ENCODE measurements around the gene TMEM254.
"Not testable (repeated sequence)": the region's sequence is repeated elsewhere in the genome, so short reads cannot be mapped to it uniquely, and the experiment has no call there.

TMEM254 gene

GRCh38 chr10:80077869-80078447 is 507 bp upstream of the TMEM254 start:
- DNase-seq, result no peak

- no peak for DNase-seq
Measured at GRCh38 chr10:80079312-80079719, 851 bp downstream of the TMEM254 start.

- no peak for DNase-seq
Measured at GRCh38 chr10:80081026-80081425, 2.6 kb downstream of the TMEM254 start.

- DNase-seq, result peak; percentile 37
Measured at GRCh38 chr10:80081801-80082750, 3.6 kb downstream of the TMEM254 start.

- peak; percentile 17 for DNase-seq
Measured at GRCh38 chr10:80090121-80090520, 11.7 kb downstream of the TMEM254 start.

- DNase-seq, result no peak
Measured at GRCh38 chr10:80094231-80094630, 15.8 kb downstream of the TMEM254 start.

GRCh38 chr10:80098272-80098671 is 19.8 kb downstream of the TMEM254 start:
- DNase-seq, result not testable (repeated sequence)

- DNase-seq, result not testable (repeated sequence)
Measured at GRCh38 chr10:80099295-80099694, 20.8 kb downstream of the TMEM254 start.

GRCh38 chr10:80100116-80100515 is 21.7 kb downstream of the TMEM254 start:
- no peak for DNase-seq

- DNase-seq, result peak; percentile 82
Measured at GRCh38 chr10:80100861-80101695, 22.6 kb downstream of the TMEM254 start.

- peak; percentile 51 for DNase-seq
Measured at GRCh38 chr10:80104066-80104926, 25.8 kb downstream of the TMEM254 start.

- DNase-seq, result no peak
Measured at GRCh38 chr10:80108576-80109239, 30.2 kb downstream of the TMEM254 start.

GRCh38 chr10:80110986-80111385 is 32.5 kb downstream of the TMEM254 start:
- DNase-seq, result no peak

- no peak for DNase-seq
Measured at GRCh38 chr10:80118669-80119068, 40.2 kb downstream of the TMEM254 start.

GRCh38 chr10:80122110-80122710 is 43.7 kb downstream of the TMEM254 start:
- DNase-seq, result no peak

- no peak for DNase-seq
Measured at GRCh38 chr10:80122746-80123145, 44.3 kb downstream of the TMEM254 start.

GRCh38 chr10:80126876-80127275 is 48.4 kb downstream of the TMEM254 start:
- no peak for DNase-seq

- DNase-seq, result no peak
Measured at GRCh38 chr10:80131499-80131901, 53.0 kb downstream of the TMEM254 start.

- DNase-seq, result peak; percentile 39
Measured at GRCh38 chr10:80132299-80133139, 54.1 kb downstream of the TMEM254 start, which contains the start of gene PLAC9. PLAC9 (plus strand) TSS chr10:80132730; CDS start chr10:80132763, 33 bp downstream.

- DNase-seq, result peak; percentile 27
Measured at GRCh38 chr10:80133206-80133605, 54.7 kb downstream of the TMEM254 start.

Measured in DMS53 (cell line).